ENCODE data around the gene LPCAT1.

Gene LPCAT1

DNA sequence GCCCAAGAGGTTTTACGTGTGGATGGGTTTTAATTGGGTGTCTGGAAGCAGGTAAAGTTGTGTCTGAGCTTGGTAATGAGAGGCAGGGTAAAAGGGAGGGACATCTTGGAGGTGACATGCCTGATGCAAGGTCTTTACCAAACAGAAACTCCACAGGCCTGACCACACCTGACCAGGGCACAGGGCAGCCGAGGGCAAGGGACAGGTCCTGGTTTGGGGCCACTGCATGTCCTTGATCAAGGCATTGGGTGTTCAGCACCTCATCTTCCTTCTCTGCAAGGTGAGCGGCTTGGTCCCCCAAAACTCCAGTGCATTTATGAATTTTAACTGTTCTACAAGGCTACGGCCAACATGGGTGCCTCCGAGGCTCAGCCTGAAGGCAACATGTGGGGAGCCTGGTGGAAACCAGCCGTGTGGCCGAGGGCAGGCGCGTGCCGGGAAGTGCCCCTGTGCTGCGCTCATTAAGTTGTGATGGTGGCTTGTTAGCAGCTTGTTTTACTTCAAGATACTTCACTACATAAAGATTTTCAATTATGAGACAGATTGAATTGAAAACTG is 30.7 kb upstream of the LPCAT1 start:
- DNase-seq = no peak

GRCh38 chr5:1553539-1554409 is 30.0 kb upstream of the LPCAT1 start:
- DNase-seq = no peak

GRCh38 chr5:1552521-1553255 is 28.9 kb upstream of the LPCAT1 start:
- no peak for DNase-seq

DNA sequence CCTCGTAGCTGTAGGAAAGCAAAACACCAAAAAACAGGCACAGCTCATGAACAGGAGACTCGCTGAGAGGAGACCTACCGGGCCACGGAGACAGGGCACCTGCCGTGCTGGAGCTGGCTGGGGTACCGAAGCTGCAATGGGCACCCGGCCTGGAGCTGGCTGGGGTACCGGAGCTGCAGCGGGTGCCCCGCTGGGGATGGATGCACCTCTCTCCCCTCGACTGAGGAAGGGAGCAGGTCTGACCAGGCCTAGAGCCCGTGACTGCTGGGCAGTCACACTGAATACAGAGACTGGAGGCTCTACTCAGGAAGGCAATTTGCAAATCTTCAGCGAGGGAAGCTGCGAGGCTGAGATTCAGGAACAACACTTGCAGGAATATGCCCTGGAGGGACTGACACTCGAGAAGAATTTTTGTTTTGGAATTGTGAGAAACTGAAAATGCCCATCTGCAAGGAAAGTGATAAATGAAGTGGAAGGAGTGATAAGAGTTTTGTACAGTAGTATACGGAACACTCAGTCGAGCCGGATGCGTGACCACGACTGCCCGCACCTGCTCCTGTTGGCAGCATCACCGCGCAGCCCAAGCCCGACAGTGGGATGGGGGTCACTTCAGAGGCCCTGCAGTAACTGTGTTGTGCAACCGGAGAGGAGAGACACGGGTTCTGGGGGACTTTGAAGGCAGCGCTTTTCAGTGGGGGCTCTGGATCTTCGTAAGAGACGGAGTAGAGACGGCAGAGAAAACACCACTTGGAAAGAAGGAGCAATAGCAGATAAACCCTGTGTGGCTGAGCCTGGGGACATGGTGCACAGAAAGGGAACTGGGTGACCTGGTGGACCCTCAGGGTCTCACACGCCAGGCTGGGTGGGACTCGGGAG is 27.9 kb upstream of the LPCAT1 start:
- DNase-seq = no peak

GRCh38 chr5:1550287-1551076 is 26.7 kb upstream of the LPCAT1 start:
- no peak for DNase-seq

DNA sequence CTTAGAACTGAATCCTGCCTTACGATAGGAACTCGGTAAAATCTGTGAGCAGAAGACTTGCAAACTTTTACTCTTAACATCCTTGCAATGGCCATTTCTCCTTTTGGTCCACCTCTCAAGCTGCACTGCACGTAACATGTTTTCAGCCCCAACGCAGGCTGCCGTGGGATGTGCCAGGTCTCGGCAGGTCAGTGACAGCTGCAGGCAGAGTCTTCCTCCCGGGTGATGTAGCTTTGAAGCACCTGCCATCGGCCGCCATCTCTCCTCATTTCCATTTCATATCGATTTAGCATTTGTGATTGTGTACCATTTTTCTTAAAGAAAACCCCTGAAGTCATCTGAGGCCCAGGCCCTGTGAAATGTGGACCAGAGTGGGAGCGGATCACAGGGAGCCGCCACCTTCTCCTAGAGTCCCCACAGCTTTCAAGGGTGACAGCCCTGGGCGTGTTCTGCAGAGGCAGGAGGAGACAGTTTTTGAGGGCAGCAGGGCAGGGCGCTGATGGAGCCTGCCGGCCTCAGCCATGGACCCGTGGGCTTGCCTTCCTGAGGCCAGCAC is 25.8 kb upstream of the LPCAT1 start:
- DNase-seq = no peak

DNA sequence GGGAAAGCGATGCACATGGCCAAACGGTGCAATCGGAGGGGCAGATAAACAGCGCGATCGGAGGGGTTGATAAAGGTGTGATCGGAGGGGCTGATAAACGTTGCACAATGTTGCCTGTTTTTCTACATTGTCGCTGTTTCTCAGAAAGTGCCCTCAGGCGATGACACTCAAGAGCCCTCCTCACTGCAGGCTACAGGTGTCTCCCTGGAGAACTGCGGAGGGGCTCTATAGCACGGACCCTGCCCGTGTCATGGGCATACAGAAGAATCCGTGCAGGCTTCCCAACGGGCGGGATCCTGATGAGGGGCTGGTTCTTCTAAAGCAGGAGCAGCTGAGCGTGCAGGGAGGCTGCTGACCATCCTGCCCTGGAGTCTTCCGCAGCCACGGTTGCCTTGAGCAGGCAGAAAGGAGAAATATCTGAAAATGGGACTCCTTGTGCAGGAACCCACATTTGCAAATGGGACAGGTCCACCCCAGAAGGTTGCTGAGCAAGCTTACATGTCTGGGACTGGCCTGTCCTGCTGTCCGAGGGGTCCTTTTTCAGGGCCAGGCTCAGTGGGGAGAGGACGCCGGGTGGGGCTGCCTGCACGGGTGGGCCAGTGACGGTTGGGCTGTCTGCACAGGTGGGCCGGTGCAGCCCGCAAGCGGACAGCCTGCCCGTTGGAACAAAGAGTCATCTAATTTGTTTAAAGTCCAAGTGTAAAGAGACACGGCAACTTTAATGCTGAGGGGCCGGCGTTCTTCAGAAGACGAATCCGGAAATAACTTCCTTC is 25.1 kb upstream of the LPCAT1 start:
- no peak for DNase-seq

DNA sequence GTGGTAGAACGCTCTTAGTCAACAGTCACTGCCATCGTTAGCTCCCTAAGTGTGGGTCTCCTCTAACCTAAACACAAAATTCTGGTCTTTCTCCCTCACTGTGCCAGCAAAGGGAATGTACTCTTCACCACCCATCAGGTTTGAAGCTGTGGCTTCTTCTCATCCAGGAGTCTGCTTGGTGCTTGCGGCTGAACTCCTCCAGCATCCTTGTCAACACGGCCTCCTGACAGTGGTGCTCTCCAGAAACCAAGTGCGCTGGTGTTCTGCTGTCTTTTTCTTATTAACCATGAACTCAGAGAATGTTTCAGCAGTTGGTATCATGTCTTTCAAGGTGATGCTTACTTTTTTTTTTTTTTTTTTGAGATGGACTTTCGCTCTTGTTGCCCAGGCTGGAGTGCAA is 23.9 kb upstream of the LPCAT1 start:
- DNase-seq = no peak

- DNase-seq = no peak
Observed at GRCh38 chr5:1547236-1547635, 23.5 kb upstream of the LPCAT1 start.

DNA sequence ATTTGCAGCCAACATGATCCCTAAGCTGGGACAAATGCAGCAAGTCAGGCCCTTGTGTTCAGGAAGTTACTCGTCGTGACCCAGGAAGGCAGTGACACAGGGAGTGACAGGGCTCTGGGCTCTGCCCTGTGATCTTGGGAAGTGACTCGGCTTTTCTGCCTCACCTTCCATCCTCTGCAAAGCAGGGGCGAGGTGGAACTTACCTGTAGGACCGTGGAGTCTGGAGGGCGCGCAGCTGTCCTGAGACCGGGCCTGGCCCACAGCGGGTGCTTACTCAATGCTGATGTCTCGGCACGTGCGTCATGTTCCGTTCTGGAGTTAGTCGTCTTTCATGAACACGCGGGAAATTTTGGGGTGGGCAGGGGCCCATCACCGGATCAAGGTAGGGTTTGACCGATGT is 22.8 kb upstream of the LPCAT1 start:
- no peak for DNase-seq

GRCh38 chr5:1545805-1546355 is 22.1 kb upstream of the LPCAT1 start:
- DNase-seq = no peak

GRCh38 chr5:1545126-1545804 is 21.5 kb upstream of the LPCAT1 start:
- DNase-seq = no peak

- DNase-seq = no peak
Observed at GRCh38 chr5:1544294-1544961, 20.7 kb upstream of the LPCAT1 start.

DNA sequence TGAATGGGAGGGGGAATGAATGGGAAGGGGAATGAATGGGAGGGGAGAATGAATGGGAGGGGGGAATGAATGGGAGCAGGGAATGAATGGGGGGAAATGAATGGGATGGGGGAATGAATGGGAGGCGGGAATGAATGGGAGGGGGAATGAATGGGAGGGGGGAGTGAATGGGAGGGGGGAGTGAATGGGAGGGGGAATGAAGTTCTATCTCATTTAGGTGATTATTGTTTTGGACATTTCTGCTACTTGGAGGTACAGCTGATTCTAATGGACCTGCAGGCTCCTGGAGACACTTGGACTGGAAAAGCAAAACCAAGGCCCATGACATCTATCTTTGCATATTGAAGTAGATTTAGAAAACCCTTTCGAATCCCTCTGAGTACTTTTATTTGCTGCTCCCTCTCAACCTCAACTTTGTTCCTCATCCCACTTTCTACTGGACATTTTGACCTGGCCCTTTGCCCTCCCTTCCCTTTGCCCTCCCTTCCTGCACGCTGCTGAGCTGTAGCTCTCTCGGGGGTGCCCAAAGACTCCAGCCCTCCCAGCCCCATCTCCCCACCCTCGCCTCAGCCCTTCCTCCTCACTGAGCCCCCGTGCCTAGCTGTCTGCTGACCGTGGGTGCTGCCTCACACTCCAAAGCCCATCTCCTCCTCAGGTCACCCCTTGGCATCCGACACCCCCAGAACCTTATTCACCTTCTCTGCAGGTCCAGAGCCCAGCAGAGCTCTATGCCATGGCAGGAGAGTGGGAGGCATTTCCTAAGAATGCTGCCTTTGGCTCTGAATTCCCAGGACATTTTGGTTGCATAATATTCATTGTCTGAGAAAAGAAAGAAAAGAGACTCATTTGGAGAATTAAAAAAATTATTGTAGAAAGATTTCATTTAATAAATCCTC is 19.9 kb upstream of the LPCAT1 start:
- DNase-seq = no peak

DNA sequence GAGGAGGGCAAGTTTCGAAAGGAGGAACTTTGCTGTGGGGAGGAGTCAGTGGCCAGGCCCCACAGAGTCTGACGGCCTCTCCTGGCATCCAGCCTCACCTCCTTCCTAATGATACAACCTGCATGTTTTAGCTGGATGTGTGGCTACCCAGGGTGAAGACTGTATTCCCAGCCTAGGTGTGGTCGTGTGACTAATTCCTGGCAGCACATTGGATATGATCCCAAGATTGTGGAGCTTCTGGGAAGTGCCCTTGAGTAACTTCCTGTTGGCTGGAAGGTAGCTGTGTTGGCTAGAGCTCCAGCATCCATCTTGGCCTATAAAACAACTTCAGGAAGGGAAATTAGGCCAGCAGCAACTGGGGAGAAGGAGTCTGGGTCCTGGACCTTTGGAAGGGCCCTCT is 19.0 kb upstream of the LPCAT1 start:
- DNase-seq = no peak

- no peak for DNase-seq
Observed at GRCh38 chr5:1541702-1542400, 18.1 kb upstream of the LPCAT1 start.

- DNase-seq = no peak
Observed at GRCh38 chr5:1540831-1541701, 17.3 kb upstream of the LPCAT1 start.
